Measurements from ENCODE around the gene MBNL1. TPM values are rescaled to one million over a fixed set of nuclear protein-coding genes. Genes with fewer than 3 reads are reported as not detected.
A peak's percentile ranks its signal among the peaks of the same experiment; 100 is the strongest.

Gene MBNL1
- total and polyA plus RNA-seq, 2 of the 13 experiments (the other 11 are each of a cell fraction or from before 2014, with no cell fraction given) = 27.1 to 55.4 TPM

DNA sequence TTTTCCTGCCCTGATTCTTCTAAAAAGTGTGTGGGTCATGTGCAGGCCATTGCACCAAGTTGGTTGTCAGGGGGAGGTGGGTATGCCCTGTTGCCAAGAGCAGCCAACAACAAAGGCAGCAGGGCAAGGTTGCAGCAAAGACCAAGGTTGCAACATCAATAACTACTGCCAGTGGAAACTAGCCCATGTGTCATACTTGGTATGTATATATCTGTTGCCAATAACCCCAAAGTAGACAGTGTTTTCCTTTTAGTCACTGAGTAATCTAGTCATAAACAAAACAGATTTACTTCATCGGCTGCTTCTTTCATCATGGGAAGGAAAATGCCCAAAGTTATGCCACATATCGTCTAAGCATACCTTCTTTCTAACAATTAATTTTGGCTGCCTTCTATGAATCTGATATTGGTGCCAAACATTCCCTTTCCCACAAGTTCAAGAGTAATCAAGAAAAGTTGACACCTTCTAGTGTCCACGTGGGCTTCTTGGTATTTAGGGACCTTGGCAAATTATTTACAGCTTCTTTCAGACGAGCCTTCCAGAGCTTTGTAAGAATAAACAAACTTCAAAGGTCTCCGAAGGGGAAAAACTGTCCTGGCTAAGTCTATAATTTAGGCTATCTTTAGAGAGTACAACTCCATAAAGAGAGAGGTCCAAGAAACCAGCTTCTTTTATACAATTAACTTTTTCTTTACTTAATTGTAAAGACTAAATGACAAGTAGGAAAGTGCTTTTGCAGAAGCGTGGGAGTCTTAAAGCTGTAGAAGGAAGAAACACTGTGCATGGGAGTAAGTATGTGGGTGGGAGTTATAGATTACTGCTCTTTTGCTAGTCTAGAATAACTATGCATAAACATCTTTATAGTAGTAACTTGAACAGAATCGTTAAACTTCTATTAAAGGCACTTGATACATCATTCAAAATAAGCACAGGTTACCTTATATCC is 10.0 kb upstream of the MBNL1 start (continued):
- no peak for TF ChIP-seq NFAT5 (CRISPR knock-in tag; IDR thresholded peaks at IDR 0.05)
- TF ChIP-seq, protein P1, sequence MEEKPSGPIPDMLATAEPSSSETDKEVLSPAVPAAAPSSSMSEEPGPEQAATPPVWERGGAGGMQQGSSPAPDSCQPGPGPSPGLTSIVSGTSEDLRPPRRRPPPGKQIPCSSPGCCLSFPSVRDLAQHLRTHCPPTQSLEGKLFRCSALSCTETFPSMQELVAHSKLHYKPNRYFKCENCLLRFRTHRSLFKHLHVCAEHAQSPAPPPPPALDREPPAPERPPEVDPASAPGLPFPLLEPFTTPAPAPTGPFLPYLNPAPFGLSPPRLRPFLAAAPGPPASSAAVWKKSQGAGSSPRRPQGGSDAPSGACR (CRISPR knock-in tag; IDR thresholded peaks at IDR 0.05) = no peak
- TF ChIP-seq, protein P2, sequence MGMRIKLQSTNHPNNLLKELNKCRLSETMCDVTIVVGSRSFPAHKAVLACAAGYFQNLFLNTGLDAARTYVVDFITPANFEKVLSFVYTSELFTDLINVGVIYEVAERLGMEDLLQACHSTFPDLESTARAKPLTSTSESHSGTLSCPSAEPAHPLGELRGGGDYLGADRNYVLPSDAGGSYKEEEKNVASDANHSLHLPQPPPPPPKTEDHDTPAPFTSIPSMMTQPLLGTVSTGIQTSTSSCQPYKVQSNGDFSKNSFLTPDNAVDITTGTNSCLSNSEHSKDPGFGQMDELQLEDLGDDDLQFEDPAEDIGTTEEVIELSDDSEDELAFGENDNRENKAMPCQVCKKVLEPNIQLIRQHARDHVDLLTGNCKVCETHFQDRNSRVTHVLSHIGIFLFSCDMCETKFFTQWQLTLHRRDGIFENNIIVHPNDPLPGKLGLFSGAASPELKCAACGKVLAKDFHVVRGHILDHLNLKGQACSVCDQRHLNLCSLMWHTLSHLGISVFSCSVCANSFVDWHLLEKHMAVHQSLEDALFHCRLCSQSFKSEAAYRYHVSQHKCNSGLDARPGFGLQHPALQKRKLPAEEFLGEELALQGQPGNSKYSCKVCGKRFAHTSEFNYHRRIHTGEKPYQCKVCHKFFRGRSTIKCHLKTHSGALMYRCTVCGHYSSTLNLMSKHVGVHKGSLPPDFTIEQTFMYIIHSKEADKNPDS (CRISPR knock-in tag; IDR thresholded peaks at IDR 0.05) = no peak
- no peak for TF ChIP-seq SP2 (CRISPR knock-in tag; IDR thresholded peaks at IDR 0.05)
- TF ChIP-seq RAD21 (CRISPR knock-in tag; IDR thresholded peaks at IDR 0.05) = no peak
- TF ChIP-seq, protein P3, sequence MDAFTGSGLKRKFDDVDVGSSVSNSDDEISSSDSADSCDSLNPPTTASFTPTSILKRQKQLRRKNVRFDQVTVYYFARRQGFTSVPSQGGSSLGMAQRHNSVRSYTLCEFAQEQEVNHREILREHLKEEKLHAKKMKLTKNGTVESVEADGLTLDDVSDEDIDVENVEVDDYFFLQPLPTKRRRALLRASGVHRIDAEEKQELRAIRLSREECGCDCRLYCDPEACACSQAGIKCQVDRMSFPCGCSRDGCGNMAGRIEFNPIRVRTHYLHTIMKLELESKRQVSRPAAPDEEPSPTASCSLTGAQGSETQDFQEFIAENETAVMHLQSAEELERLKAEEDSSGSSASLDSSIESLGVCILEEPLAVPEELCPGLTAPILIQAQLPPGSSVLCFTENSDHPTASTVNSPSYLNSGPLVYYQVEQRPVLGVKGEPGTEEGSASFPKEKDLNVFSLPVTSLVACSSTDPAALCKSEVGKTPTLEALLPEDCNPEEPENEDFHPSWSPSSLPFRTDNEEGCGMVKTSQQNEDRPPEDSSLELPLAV (CRISPR knock-in tag; conservative IDR thresholded peaks at IDR 0.05; ENCODE audit: low read depth) = no peak
- TF ChIP-seq, protein P4, sequence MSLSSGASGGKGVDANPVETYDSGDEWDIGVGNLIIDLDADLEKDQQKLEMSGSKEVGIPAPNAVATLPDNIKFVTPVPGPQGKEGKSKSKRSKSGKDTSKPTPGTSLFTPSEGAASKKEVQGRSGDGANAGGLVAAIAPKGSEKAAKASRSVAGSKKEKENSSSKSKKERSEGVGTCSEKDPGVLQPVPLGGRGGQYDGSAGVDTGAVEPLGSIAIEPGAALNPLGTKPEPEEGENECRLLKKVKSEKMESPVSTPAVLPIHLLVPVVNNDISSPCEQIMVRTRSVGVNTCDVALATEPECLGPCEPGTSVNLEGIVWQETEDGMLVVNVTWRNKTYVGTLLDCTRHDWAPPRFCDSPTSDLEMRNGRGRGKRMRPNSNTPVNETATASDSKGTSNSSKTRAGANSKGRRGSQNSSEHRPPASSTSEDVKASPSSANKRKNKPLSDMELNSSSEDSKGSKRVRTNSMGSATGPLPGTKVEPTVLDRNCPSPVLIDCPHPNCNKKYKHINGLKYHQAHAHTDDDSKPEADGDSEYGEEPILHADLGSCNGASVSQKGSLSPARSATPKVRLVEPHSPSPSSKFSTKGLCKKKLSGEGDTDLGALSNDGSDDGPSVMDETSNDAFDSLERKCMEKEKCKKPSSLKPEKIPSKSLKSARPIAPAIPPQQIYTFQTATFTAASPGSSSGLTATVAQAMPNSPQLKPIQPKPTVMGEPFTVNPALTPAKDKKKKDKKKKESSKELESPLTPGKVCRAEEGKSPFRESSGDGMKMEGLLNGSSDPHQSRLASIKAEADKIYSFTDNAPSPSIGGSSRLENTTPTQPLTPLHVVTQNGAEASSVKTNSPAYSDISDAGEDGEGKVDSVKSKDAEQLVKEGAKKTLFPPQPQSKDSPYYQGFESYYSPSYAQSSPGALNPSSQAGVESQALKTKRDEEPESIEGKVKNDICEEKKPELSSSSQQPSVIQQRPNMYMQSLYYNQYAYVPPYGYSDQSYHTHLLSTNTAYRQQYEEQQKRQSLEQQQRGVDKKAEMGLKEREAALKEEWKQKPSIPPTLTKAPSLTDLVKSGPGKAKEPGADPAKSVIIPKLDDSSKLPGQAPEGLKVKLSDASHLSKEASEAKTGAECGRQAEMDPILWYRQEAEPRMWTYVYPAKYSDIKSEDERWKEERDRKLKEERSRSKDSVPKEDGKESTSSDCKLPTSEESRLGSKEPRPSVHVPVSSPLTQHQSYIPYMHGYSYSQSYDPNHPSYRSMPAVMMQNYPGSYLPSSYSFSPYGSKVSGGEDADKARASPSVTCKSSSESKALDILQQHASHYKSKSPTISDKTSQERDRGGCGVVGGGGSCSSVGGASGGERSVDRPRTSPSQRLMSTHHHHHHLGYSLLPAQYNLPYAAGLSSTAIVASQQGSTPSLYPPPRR (CRISPR knock-in tag; IDR thresholded peaks at IDR 0.05; ENCODE audit: borderline replicate concordance) = peak; percentile 15; the same call in 1 of the 2 replicates
- TF ChIP-seq SMARCC2 (IDR thresholded peaks at IDR 0.05) = peak; percentile 56; the same call in 1 of the 2 replicates
- TF ChIP-seq SMAD1 (CRISPR knock-in tag; IDR thresholded peaks at IDR 0.05; ENCODE audit: borderline replicate concordance, low read depth) = no peak
